H1 (cell line): Measurements from ENCODE around the gene SLC7A10. TPM values are rescaled to one million over a fixed set of nuclear protein-coding genes. Genes with fewer than 3 reads are reported as not detected.
"Not testable (repeated sequence)": the region's sequence is repeated elsewhere in the genome, so short reads cannot be mapped to it uniquely, and the experiment has no call there.

Source experiments
- CTCF ChIA-PET: fragments of 300-600 bp; sonication (Branson Sonifier 250); formaldehyde crosslinking; loops from one replicate; lab custom pipeline; 2021; ENCODE audit not compliant: partially characterized antibody; lab: Charles Lee
- POLR2A ChIA-PET: fragments of 300-600 bp; sonication (Branson Sonifier 250); formaldehyde crosslinking; loops from one replicate; lab custom pipeline; 2021; ENCODE audit warnings: inconsistent platforms; ENCODE audit not compliant: partially characterized antibody; lab: Charles Lee
- DNase-seq, 2 experiments: peaks; one replicate each; pipeline versions ENCODE4 v3.0.0 to v3.0.0-alpha.2; 2010 to 2022; ENCODE audit warnings: low spot score in 2 of 2, low read depth in 1 of 2, mixed read lengths in 1 of 2
- FAIRE-seq: peaks from 2 replicates; lab custom pipeline; 2011; peaks lifted over from hg19 to GRCh38; lab: Jason Lieb, UNC
- H2AFZ ChIP-seq: 2 replicates; pipeline ENCODE4 v1.8.1; 2012; ENCODE audit warnings: low read length, inconsistent platforms
- H2AK5ac ChIP-seq: 2 replicates; pipeline ENCODE4 v1.6.1; 2013; ENCODE audit warnings: low read depth, low read length
- H2BK120ac ChIP-seq: replicated peaks from 2 replicates; pipeline ENCODE3; 2013; ENCODE audit warnings: low read depth, low read length, inconsistent platforms
- H2BK12ac ChIP-seq: 2 replicates; pipeline ENCODE4 v1.6.1; 2013; ENCODE audit warnings: low read depth, low read length
- H2BK15ac ChIP-seq: 2 replicates; pipeline ENCODE4 v1.6.1; 2013; ENCODE audit warnings: low read length
- H2BK20ac ChIP-seq: 2 replicates; pipeline ENCODE4 v1.6.1; 2013; ENCODE audit warnings: low read length
- H2BK5ac ChIP-seq: 2 replicates; pipeline ENCODE4 v1.6.1; 2013; ENCODE audit warnings: low read depth, low read length
- H3K14ac ChIP-seq: 2 replicates; pipeline ENCODE4 v1.6.1; 2013; ENCODE audit warnings: inconsistent platforms; ENCODE audit not compliant: insufficient read length
- H3K18ac ChIP-seq: 2 replicates; pipeline ENCODE4 v1.6.1; 2013; ENCODE audit warnings: low read length; ENCODE audit errors: extremely low read depth
- H3K23ac ChIP-seq: 2 replicates; pipeline ENCODE4 v1.6.1; 2013; ENCODE audit warnings: inconsistent platforms; ENCODE audit not compliant: insufficient read length
- H3K23me2 ChIP-seq: 2 replicates; pipeline ENCODE4 v1.6.1; 2013; ENCODE audit warnings: low read depth, low read length
- H3K27ac ChIP-seq: 2 replicates; pipeline ENCODE4 v1.6.1; 2011; ENCODE audit warnings: low read depth, low read length, inconsistent platforms
- H3K27me3 ChIP-seq, 4 experiments: replicated peaks in 1 of 4; 1 replicate in 1 of 4; 2 replicates in 3 of 4; pipeline versions ENCODE4 v1.6.1 to v1.8.1; 2011 to 2013; ENCODE audit warnings: low read length in 3 of 4, mild to moderate bottlenecking in 3 of 4, inconsistent platforms in 2 of 4, mixed read lengths in 2 of 4, moderate library complexity in 1 of 4; ENCODE audit not compliant: control insufficient read depth in 3 of 4, insufficient read depth in 3 of 4; ENCODE audit errors: extremely low read depth in 1 of 4
- H3K36me3 ChIP-seq, 4 experiments: 2 replicates each; pipeline versions ENCODE4 v1.6.1 to v1.8.1; 2011 to 2013; ENCODE audit warnings: mild to moderate bottlenecking in 4 of 4, low read length in 3 of 4, moderate library complexity in 2 of 4, control low read depth in 1 of 4, inconsistent platforms in 1 of 4; ENCODE audit not compliant: insufficient read depth in 4 of 4, control insufficient read depth in 2 of 4
- H3K4ac ChIP-seq: replicated peaks from 2 replicates; pipeline ENCODE3; 2013; ENCODE audit warnings: low read length, low read depth, mixed read lengths, inconsistent platforms; ENCODE audit not compliant: insufficient read length
- H3K4me1 ChIP-seq, 4 experiments: replicated peaks in 1 of 4; 1 replicate in 1 of 4; 2 replicates in 3 of 4; pipeline versions ENCODE4 v1.6.1 to v1.8.1; 2011 to 2013; ENCODE audit warnings: low read length in 3 of 4, inconsistent platforms in 2 of 4, mixed read lengths in 1 of 4; ENCODE audit not compliant: insufficient read depth in 4 of 4, control insufficient read depth in 3 of 4
- H3K4me2 ChIP-seq, 2 experiments: 2 replicates each; pipeline versions ENCODE4 v1.6.1 to v1.8.1; 2011 to 2013; ENCODE audit warnings: low read depth in 2 of 2, low read length in 2 of 2, control low read depth in 1 of 2, inconsistent platforms in 1 of 2, mild to moderate bottlenecking in 1 of 2; ENCODE audit not compliant: insufficient read depth in 1 of 2
- H3K4me3 ChIP-seq, 4 experiments: fragments of 200-600, 300-600 bp in 1 of 4; sonication (generic), shearing (Covaris generic), sonication (Bioruptor Twin) in 1 of 4; 2 replicates each; pipeline versions ENCODE4 v1.5.1 to v1.8.1; 2011 to 2016; ENCODE audit warnings: low read length in 4 of 4, low read depth in 3 of 4, control low read depth in 2 of 4, inconsistent platforms in 2 of 4, mild to moderate bottlenecking in 2 of 4, mixed read lengths in 1 of 4, moderate library complexity in 1 of 4; ENCODE audit not compliant: insufficient read depth in 2 of 4; ENCODE audit errors: extremely low read depth in 1 of 4
- H3K56ac ChIP-seq: replicated peaks from 2 replicates; pipeline ENCODE3; 2013; ENCODE audit warnings: low read depth, mild to moderate bottlenecking, mixed read lengths, low read length, inconsistent platforms; ENCODE audit not compliant: insufficient read length
- H3K79me1 ChIP-seq: 2 replicates; pipeline ENCODE4 v1.6.1; 2013; ENCODE audit warnings: low read depth, low read length, control low read depth
- H3K79me2 ChIP-seq, 2 experiments: 2 replicates each; pipeline versions ENCODE4 v1.6.1 to v1.8.1; 2012 to 2013; ENCODE audit warnings: low read length in 2 of 2, mild to moderate bottlenecking in 2 of 2, inconsistent platforms in 1 of 2; ENCODE audit not compliant: insufficient read depth in 2 of 2, control insufficient read depth in 1 of 2
- H3K9ac ChIP-seq, 4 experiments: replicated peaks in 1 of 4; 1 replicate in 1 of 4; 2 replicates in 3 of 4; pipeline versions ENCODE4 v1.6.1 to v1.8.1; 2011 to 2013; ENCODE audit warnings: low read depth in 3 of 4, low read length in 3 of 4, control low read depth in 2 of 4, mild to moderate bottlenecking in 2 of 4, moderate library complexity in 2 of 4, inconsistent platforms in 1 of 4; ENCODE audit errors: extremely low read depth in 1 of 4
- H3K9me3 ChIP-seq, 2 experiments: 2 replicates each; pipeline versions ENCODE4 v1.6.1 to v1.8.1; 2012 to 2013; ENCODE audit warnings: mild to moderate bottlenecking in 2 of 2, moderate library complexity in 2 of 2, control low read depth in 1 of 2, inconsistent platforms in 1 of 2, low read depth in 1 of 2, low read length in 1 of 2, mixed read lengths in 1 of 2; ENCODE audit not compliant: insufficient read depth in 2 of 2
- H4K20me1 ChIP-seq, 2 experiments: replicated peaks in 1 of 2; 2 replicates each; pipeline versions ENCODE3 to v1.8.1; 2011 to 2013; ENCODE audit warnings: inconsistent platforms in 2 of 2, low read length in 2 of 2, mild to moderate bottlenecking in 1 of 2; ENCODE audit not compliant: insufficient read depth in 2 of 2, control insufficient read depth in 1 of 2
- H4K5ac ChIP-seq: 2 replicates; pipeline ENCODE4 v1.6.1; 2013; ENCODE audit warnings: low read length, low read depth, mixed read lengths, inconsistent platforms; ENCODE audit not compliant: insufficient read length
- H4K8ac ChIP-seq: 2 replicates; pipeline ENCODE4 v1.8.0; 2013; ENCODE audit warnings: mild to moderate bottlenecking, moderate library complexity, low read length, inconsistent platforms; ENCODE audit not compliant: insufficient read depth; ENCODE audit errors: extremely low read depth
- H4K91ac ChIP-seq: replicated peaks from 2 replicates; pipeline ENCODE3; 2013; ENCODE audit warnings: low read length, mixed read lengths, inconsistent platforms; ENCODE audit not compliant: insufficient read length
- RBBP5 ChIP-seq: IDR thresholded peaks from 2 replicates; pipeline ENCODE4 v1.7.1; 2012; ENCODE audit warnings: low read depth, mild to moderate bottlenecking, inconsistent platforms, low read length, moderate library complexity, borderline replicate concordance
- SIRT6 ChIP-seq: IDR thresholded peaks from one replicate; pipeline ENCODE4 v1.7.1; 2012; ENCODE audit warnings: low read length, inconsistent platforms
- WGBS, 2 experiments: shearing (Covaris generic) in 1 of 2; methylation state at CpG; one replicate each; pipeline versions ENCODE4 v1.1.6 to v1.1.7; 2013 to 2015; ENCODE audit warnings: low lambda C conversion rate in 2 of 2, mixed read lengths in 2 of 2, inconsistent platforms in 1 of 2, low coverage in 1 of 2, missing lambda C conversion rate in 1 of 2; ENCODE audit not compliant: insufficient replicate concordance in 2 of 2, insufficient coverage in 1 of 2, insufficient read length in 1 of 2; ENCODE audit errors: extremely low coverage in 1 of 2, missing lambda C conversion rate in 1 of 2; 5-methylcytosine and 5-hydroxymethylcytosine counted together
- polyA plus RNA-seq, 7 experiments: library from polyadenylated mRNA; depleted of rRNA in 3 of 7; stranded (reverse) in 5 of 7; unstranded in 2 of 7; fragments of >200 nt in 5 of 7; fragments of 200-250 nt in 2 of 7; gene quantifications; 1 replicate in 5 of 7; 2 replicates in 1 of 7; 4 replicates in 1 of 7; pipeline versions ENCODE4 v1.2.1 to v1.2.3, GENCODE V29; 2011 to 2013; ENCODE audit warnings: missing spikeins in 2 of 7, mixed read lengths in 2 of 7
- total RNA-seq: library from RNA; stranded (reverse); fragmentation: NEBNext Ultra II Directional; extraction: Animal tissue kit (Norgen Biotek cat#: 25700); gene quantifications from 2 replicates; pipeline ENCODE4 v1.2.1, GENCODE V29; 2021

Gene SLC7A10
- total and polyA plus RNA-seq, 2 of the 8 experiments (the other 6 are each of a cell fraction or from before 2014, with no cell fraction given), result 3.7 to 7.1 TPM

GRCh38 chr19:33210266-33210940, 15.2 kb downstream of the SLC7A10 start (continued):
- TF ChIP-seq SIRT6 (no peak), RBBP5 (no peak)

GRCh38 chr19:33209850-33210230, 15.8 kb downstream of the SLC7A10 start:
- H3K4me3 ChIP-seq, H3K23ac ChIP-seq, H3K4me2 ChIP-seq, H3K4me1 ChIP-seq, H4K5ac ChIP-seq, H2AFZ ChIP-seq, H2AK5ac ChIP-seq, H3K4ac ChIP-seq, H3K9ac ChIP-seq, H3K9me3 ChIP-seq, H2BK20ac ChIP-seq, H3K56ac ChIP-seq, H3K23me2 ChIP-seq, H2BK5ac ChIP-seq, H3K79me1 ChIP-seq, H2BK120ac ChIP-seq, H2BK12ac ChIP-seq, H3K18ac ChIP-seq, H4K91ac ChIP-seq, H3K27me3 ChIP-seq, H4K8ac ChIP-seq, DNase-seq, H2BK15ac ChIP-seq, H3K27ac ChIP-seq, H4K20me1 ChIP-seq, FAIRE-seq, H3K79me2 ChIP-seq, H3K14ac ChIP-seq: not testable (repeated sequence)
- ChIA-PET CTCF (interaction anchor here (0.9 to 2.2 kb wide), 5 partner anchors 11 to 65 kb away, joined by 3 to 11 read pairs (median 4); no protein-coding TSS in a partner anchor), POLR2A (interaction anchor here (1.7 to 2.7 kb wide), 3 partner anchors 10 to 15 kb away, joined by 4 to 7 read pairs (median 6); no protein-coding TSS in a partner anchor)
- 97% methylated on average over 7 of the region's 7 CpGs; no CpG with 5 or more reads in 1 of the 2 experiments for WGBS, 2 experiments
- peaks cover 0 to 18% (median 0%) of the 10 kb centered on the region in 4 experiments; a peak in 1 of 8 replicates for H3K36me3 ChIP-seq
